ENCODE results near the gene VIPAS39.

- no peak for TF ChIP-seq CTCF (IDR thresholded peaks at IDR 0.05; ENCODE audit: low read length)
- TF ChIP-seq EZH2phosphoT487 (IDR thresholded peaks at IDR 0.05; ENCODE audit: low read length) = no peak
Observed at GRCh38 chr14:77378701-77379100, 78.7 kb downstream of the VIPAS39 start.

All from MM.1S (cell line).